GM18907 (cell line): Measurements from ENCODE around the gene UAP1L1.

Source experiments
- ATAC-seq: cut with Tn5 transposase; IDR thresholded peaks from one replicate; pipeline ENCODE4 v1.9.1; 2021; ENCODE audit warnings: mild to moderate bottlenecking, moderate library complexity; ENCODE audit not compliant: unreplicated experiment

Gene UAP1L1

GRCh38 chr9:137089232-137089947 lies 12.1 kb downstream of the UAP1L1 start:
- no peak for ATAC-seq

GRCh38 chr9:137095664-137096517 lies 18.6 kb downstream of the UAP1L1 start:
- peak; percentile 77 for ATAC-seq

- ATAC-seq, result no peak
Observed at GRCh38 chr9:137096785-137097546, 19.6 kb downstream of the UAP1L1 start.

GRCh38 chr9:137097761-137098462 lies 20.6 kb downstream of the UAP1L1 start:
- ATAC-seq, result no peak

GRCh38 chr9:137099231-137099630 lies 21.9 kb downstream of the UAP1L1 start:
- no peak for ATAC-seq

GRCh38 chr9:137103206-137103999 lies 26.1 kb downstream of the UAP1L1 start:
- no peak for ATAC-seq

- ATAC-seq, result no peak
Observed at GRCh38 chr9:137105814-137106661, 28.7 kb downstream of the UAP1L1 start.

- no peak for ATAC-seq
Observed at GRCh38 chr9:137106662-137107250, 29.4 kb downstream of the UAP1L1 start.

- no peak for ATAC-seq
Observed at GRCh38 chr9:137107312-137107921, 30.1 kb downstream of the UAP1L1 start.

- no peak for ATAC-seq
Observed at GRCh38 chr9:137107982-137108381, 30.7 kb downstream of the UAP1L1 start.

- ATAC-seq, result no peak
Observed at GRCh38 chr9:137108608-137109249, 31.4 kb downstream of the UAP1L1 start.

GRCh38 chr9:137109250-137110146 lies 32.2 kb downstream of the UAP1L1 start:
- no peak for ATAC-seq

GRCh38 chr9:137110147-137110910 lies 33.0 kb downstream of the UAP1L1 start:
- no peak for ATAC-seq

GRCh38 chr9:137110911-137111787 lies 33.8 kb downstream of the UAP1L1 start:
- no peak for ATAC-seq
